HT-29 (cell line): ENCODE data around the gene PPT2. TPM values are rescaled to one million over a fixed set of nuclear protein-coding genes. Genes with fewer than 3 reads are reported as not detected.

Experiments used
- DNase-seq: peaks from one replicate; pipeline ENCODE4 v3.0.0-alpha.2; 2015; ENCODE audit warnings: low spot score
- total RNA-seq: library from RNA; depleted of rRNA; stranded (reverse); fragments of >200 nt; shearing (Covaris generic); gene quantifications from 2 replicates; pipeline ENCODE4 v1.2.3, GENCODE V29; 2014; rRNA removed

The PPT2 gene, protein sequence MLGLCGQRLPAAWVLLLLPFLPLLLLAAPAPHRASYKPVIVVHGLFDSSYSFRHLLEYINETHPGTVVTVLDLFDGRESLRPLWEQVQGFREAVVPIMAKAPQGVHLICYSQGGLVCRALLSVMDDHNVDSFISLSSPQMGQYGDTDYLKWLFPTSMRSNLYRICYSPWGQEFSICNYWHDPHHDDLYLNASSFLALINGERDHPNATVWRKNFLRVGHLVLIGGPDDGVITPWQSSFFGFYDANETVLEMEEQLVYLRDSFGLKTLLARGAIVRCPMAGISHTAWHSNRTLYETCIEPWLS
- 19.7 and 56.2 TPM in 2 replicates for total RNA-seq

GRCh38 chr6:32153564-32154513 is at the start of gene PPT2:
TSS of gene PPT2 (plus strand) at chr6:32154141. CDS start at chr6:32154595, 454 bp downstream.
- peak; percentile 73 for DNase-seq

GRCh38 chr6:32105433-32105832 is 48.5 kb upstream of the PPT2 start:
- DNase-seq, result no peak

- no peak for DNase-seq
These were observed 46.5 kb upstream of the PPT2 start for GRCh38 chr6:32107406-32107805.

GRCh38 chr6:32108094-32108627 is 45.8 kb upstream of the PPT2 start:
- DNase-seq, result no peak

- DNase-seq, result no peak
These were observed 45.2 kb upstream of the PPT2 start for GRCh38 chr6:32108727-32109113.

GRCh38 chr6:32109114-32109764 is 44.7 kb upstream of the PPT2 start, which contains the start of gene TNXB:
TSS of gene TNXB (minus strand) at chr6:32109338. CDS start at chr6:32098198, 11,140 bp downstream.
- DNase-seq, result no peak

- no peak for DNase-seq
These were observed 44.2 kb upstream of the PPT2 start for GRCh38 chr6:32109765-32110160.

GRCh38 chr6:32110632-32111031 is 43.3 kb upstream of the PPT2 start:
- no peak for DNase-seq

DNA sequence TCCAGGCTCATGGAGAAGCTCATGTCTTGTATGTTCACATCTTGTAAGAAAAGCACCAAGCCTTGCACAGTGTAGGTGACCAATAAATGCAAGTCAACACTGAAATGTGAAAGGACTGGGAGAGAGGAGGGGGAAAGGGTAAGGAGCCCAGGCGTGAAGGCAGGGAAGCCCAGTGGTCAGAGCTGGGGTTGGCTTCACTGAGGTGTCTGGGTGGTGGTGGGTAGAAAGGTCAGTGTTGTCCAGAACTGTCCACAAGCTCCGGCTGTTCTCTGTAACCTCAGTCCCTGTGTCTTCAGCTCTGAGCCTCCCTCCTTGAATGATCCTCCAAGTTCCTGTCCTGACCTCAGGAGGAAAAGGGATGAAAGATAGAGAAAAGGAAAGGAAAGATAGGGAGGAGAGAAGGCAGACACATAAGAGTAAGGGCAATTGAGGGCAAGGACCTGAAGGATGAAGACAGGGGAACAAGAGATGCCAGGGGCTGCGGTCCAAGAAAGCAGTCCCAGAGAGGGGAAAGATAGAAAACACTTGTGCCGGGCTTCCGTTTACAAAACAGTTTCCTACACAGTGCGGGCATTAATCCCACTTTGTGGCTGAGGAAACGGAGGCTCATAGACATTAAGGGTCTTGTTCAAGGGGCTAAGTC is 42.4 kb upstream of the PPT2 start:
- DNase-seq, result no peak

- no peak for DNase-seq
These were observed 41.4 kb upstream of the PPT2 start for GRCh38 chr6:32112431-32112980.

- peak; percentile 56 for DNase-seq
These were observed 40.3 kb upstream of the PPT2 start for GRCh38 chr6:32113386-32114352.

GRCh38 chr6:32114796-32115195 is 39.1 kb upstream of the PPT2 start:
- no peak for DNase-seq

DNA sequence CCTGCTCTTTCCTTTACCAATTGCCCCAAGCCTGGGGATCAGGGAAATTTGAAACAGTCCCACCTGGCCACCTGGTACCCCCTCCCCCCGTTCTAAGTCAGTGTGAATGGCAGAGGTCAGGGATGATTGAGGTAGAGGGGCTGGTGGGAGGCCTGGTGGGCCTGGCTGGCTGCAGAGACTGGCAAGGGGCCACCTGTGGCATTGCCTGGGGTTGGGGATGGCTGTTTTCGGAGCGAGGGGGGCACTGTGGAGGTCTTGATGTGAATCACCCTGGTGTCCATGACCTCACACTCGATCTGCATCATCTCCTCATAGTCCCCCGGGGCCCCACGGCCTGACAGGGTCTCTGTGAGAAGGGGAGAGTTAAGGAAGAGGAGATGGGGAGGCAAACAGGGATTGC is 38.3 kb upstream of the PPT2 start:
- no peak for DNase-seq

DNA sequence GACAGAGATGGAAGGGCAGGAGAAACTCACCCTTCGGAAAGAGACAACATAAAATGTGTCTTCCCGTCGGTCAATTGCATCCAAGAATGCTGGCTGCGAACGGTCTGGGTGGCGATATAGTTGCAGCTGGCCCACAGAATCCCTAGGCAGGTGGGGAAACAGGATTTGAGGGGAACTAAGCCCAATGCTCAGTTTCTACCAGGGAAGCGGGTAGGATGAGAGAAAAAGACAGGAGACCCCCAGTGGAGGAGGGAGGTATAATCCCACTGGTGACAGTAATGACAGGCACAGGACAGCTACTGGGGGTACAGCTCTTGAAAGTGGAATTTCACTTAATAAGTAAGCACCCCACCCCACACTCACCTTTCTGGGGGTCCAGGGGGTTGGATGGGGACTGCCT is 37.3 kb upstream of the PPT2 start:
- DNase-seq, result peak; percentile 25

GRCh38 chr6:32117461-32117860 is 36.5 kb upstream of the PPT2 start:
- DNase-seq, result no peak

- peak; percentile 88 for DNase-seq
These were observed 34.9 kb upstream of the PPT2 start for GRCh38 chr6:32118782-32119628.

DNA sequence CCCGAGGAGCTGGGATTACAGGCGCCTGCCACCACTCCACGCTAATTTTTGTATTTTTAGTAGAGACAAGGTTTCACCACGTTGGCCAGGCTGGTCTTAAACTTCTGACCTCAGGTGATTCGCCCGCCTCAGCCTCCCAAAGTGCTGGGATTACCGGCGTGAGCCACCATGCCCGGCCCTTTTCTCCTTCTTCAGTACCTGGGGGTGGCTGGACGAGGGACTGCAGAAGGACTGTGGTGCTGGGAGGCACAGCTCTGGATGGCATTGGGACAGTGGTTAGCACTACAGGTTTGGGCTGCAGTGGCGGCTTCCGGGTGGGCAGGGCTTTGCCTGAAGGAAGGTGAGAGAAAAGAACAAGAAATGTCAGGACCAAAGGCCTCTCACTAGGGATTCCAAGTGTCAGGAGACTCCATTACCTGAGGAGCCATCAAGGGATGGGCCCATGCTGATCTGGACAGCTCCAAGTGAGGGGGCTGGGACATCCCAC is 33.3 kb upstream of the PPT2 start:
- no peak for DNase-seq

DNA sequence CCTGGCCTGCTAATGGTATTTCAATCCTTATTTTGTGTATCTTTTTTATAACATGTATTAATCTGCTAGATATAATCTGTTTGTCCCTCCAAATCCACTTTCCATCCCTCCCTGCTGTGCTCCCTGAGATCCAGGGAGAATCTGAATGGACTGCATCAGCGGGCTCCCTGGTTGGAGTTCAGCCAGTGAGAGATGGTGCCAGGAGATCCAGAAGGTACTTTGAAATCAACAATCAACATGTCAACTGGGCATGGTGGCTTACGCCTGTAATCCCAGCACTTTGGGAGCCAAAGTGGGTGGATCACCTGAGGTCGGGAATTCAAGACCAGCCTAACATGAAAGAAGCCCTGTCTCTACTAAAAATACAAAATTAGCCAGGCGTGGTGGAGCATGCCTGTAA is 30.3 kb upstream of the PPT2 start:
- no peak for DNase-seq

DNA sequence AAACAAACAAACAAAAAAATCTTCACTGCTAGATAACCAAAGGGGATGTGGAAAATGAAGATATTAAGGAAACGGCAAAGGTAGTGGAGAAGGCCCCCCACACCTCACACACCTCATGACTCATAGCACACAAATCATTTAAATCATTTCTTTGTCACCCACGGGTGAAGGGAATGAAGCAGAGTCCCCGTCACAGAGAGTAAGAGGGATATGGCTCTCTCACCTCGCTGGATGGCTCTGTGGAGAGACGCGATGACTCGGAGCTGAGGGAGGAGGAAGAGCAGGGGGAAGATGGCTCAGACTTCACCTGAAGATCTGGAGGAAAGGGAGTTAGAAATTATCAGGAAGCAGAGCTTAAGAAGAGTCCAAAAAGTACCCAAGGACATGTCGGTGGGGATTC is 27.1 kb upstream of the PPT2 start:
- no peak for DNase-seq
